SK-N-SH treated with all-trans-retinoic acid at 6 μM for 48 hours (cell line): ENCODE data around the gene UNG.
"Not testable (repeated sequence)": the region's sequence is repeated elsewhere in the genome, so short reads cannot be mapped to it uniquely, and the experiment has no call there.

Source experiments
- BACH2 ChIP-seq: fragments of 250-450 bp; sonication (Bioruptor Pico); IDR thresholded peaks from 2 replicates; pipeline ENCODE4 v1.9.0; 2021; ENCODE audit warnings: mild to moderate bottlenecking, borderline replicate concordance
- ESRRG ChIP-seq: fragments of 250-450 bp; sonication (Bioruptor Pico); IDR thresholded peaks from 2 replicates; pipeline ENCODE4 v1.6.1; 2021; ENCODE audit warnings: mild to moderate bottlenecking
- ISL1 ChIP-seq: fragments of 250-450 bp; sonication (Bioruptor Pico); IDR thresholded peaks from 2 replicates; pipeline ENCODE4 v2.1.2; 2022; ENCODE audit warnings: mild to moderate bottlenecking, moderate library complexity
- OSR1 ChIP-seq: fragments of 250-450 bp; sonication (Bioruptor Pico); IDR thresholded peaks from 2 replicates; pipeline ENCODE4 v1.8.0; 2022; ENCODE audit warnings: moderate library complexity, mild to moderate bottlenecking, inconsistent platforms
- TCF4 ChIP-seq: fragments of 250-450 bp; sonication (Bioruptor Pico); IDR thresholded peaks from 2 replicates; pipeline ENCODE4 v1.8.0; 2021; ENCODE audit warnings: mild to moderate bottlenecking, moderate library complexity, borderline replicate concordance
- ZFP3 ChIP-seq: fragments of 250-450 bp; sonication (Bioruptor Pico); IDR thresholded peaks from 2 replicates; pipeline ENCODE4 v1.5.0; 2020; ENCODE audit warnings: mild to moderate bottlenecking, moderate library complexity
- ZFP30 ChIP-seq: fragments of 450-650 bp; formaldehyde crosslinking; IDR thresholded peaks from 2 replicates; pipeline ENCODE4 v1.5.0; 2022; ENCODE audit warnings: mild to moderate bottlenecking, moderate library complexity
- ZNF70 ChIP-seq: fragments of 450-650 bp; formaldehyde crosslinking; IDR thresholded peaks from 2 replicates; pipeline ENCODE4 v1.5.0; 2020; ENCODE audit warnings: mild to moderate bottlenecking, moderate library complexity
- ZNF8 ChIP-seq: fragments of 450-650 bp; formaldehyde crosslinking; IDR thresholded peaks from 2 replicates; pipeline ENCODE4 v1.5.0; 2020; ENCODE audit warnings: mild to moderate bottlenecking, moderate library complexity
- TF ChIP-seq, protein P1 (sequence below): fragments of 250-450 bp; sonication (Bioruptor Pico); IDR thresholded peaks from 2 replicates; pipeline ENCODE4 v1.8.0; 2020; ENCODE audit warnings: mild to moderate bottlenecking, moderate library complexity, borderline replicate concordance
- TF ChIP-seq, protein P2 (sequence below): fragments of 250-450 bp; sonication (Bioruptor Pico); IDR thresholded peaks from 2 replicates; pipeline ENCODE4 v1.5.0; 2020; ENCODE audit warnings: mild to moderate bottlenecking, moderate library complexity
- TF ChIP-seq, protein P3 (sequence below): fragments of 250-450 bp; sonication (Bioruptor Pico); IDR thresholded peaks from 2 replicates; pipeline ENCODE4 v1.5.1; 2020; ENCODE audit warnings: low read depth, mild to moderate bottlenecking, moderate library complexity

DNA sequence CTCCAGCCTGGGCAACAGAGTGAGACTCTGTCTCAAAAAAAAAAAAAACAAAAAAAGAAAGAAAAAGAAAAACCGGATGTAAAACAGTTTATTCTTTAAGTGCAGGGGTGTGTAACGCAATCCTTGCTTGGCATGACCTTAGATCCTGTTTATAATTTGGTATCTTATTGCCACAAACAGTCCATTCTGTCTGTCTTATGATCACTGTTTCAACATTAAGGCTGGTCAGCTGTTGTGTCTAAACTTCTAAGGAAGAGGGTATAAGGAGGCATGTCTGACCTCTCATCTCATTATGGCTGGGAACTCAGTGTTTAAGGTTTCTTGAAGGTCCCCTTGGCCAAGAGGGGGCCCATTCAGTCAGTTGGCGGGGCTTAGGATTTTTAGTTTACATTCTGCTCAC, 48.7 kb upstream of the UNG start:
- TF ChIP-seq OSR1; ZFP3 (CRISPR knock-in tag); TCF4 (CRISPR knock-in tag); ZFP30; ESRRG (CRISPR knock-in tag); ZNF70 (CRISPR knock-in tag); ISL1 (CRISPR knock-in tag); BACH2 (CRISPR knock-in tag); ZNF8 (CRISPR knock-in tag): not testable (repeated sequence)
- TF ChIP-seq, protein P1, sequence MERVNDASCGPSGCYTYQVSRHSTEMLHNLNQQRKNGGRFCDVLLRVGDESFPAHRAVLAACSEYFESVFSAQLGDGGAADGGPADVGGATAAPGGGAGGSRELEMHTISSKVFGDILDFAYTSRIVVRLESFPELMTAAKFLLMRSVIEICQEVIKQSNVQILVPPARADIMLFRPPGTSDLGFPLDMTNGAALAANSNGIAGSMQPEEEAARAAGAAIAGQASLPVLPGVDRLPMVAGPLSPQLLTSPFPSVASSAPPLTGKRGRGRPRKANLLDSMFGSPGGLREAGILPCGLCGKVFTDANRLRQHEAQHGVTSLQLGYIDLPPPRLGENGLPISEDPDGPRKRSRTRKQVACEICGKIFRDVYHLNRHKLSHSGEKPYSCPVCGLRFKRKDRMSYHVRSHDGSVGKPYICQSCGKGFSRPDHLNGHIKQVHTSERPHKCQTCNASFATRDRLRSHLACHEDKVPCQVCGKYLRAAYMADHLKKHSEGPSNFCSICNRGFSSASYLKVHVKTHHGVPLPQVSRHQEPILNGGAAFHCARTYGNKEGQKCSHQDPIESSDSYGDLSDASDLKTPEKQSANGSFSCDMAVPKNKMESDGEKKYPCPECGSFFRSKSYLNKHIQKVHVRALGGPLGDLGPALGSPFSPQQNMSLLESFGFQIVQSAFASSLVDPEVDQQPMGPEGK, result not testable (repeated sequence)
- TF ChIP-seq, protein P2, sequence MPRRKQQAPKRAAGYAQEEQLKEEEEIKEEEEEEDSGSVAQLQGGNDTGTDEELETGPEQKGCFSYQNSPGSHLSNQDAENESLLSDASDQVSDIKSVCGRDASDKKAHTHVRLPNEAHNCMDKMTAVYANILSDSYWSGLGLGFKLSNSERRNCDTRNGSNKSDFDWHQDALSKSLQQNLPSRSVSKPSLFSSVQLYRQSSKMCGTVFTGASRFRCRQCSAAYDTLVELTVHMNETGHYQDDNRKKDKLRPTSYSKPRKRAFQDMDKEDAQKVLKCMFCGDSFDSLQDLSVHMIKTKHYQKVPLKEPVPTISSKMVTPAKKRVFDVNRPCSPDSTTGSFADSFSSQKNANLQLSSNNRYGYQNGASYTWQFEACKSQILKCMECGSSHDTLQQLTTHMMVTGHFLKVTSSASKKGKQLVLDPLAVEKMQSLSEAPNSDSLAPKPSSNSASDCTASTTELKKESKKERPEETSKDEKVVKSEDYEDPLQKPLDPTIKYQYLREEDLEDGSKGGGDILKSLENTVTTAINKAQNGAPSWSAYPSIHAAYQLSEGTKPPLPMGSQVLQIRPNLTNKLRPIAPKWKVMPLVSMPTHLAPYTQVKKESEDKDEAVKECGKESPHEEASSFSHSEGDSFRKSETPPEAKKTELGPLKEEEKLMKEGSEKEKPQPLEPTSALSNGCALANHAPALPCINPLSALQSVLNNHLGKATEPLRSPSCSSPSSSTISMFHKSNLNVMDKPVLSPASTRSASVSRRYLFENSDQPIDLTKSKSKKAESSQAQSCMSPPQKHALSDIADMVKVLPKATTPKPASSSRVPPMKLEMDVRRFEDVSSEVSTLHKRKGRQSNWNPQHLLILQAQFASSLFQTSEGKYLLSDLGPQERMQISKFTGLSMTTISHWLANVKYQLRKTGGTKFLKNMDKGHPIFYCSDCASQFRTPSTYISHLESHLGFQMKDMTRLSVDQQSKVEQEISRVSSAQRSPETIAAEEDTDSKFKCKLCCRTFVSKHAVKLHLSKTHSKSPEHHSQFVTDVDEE (CRISPR knock-in tag), result not testable (repeated sequence)
- TF ChIP-seq, protein P3, sequence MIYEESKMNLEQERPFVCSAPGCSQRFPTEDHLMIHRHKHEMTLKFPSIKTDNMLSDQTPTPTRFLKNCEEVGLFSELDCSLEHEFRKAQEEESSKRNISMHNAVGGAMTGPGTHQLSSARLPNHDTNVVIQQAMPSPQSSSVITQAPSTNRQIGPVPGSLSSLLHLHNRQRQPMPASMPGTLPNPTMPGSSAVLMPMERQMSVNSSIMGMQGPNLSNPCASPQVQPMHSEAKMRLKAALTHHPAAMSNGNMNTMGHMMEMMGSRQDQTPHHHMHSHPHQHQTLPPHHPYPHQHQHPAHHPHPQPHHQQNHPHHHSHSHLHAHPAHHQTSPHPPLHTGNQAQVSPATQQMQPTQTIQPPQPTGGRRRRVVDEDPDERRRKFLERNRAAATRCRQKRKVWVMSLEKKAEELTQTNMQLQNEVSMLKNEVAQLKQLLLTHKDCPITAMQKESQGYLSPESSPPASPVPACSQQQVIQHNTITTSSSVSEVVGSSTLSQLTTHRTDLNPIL (CRISPR knock-in tag), result not testable (repeated sequence)
